ENCODE data around the gene PDE11A. TPM values are rescaled to one million over a fixed set of nuclear protein-coding genes. Genes with fewer than 3 reads are reported as not detected.

PDE11A gene
- polyA plus RNA-seq, 2 of the 4 experiments (the other 2 are of a cell fraction) = 3.6 to 5.6 TPM

GRCh38 chr2:177683661-177684069 is 388.9 kb downstream of the PDE11A start:
- Histone ChIP-seq H3K4me3 (no peak overlapping the region), H3K27ac (no peak overlapping the region), H3K9me3 (no peaks in the 10 kb centered on the region), H3K4me2 (no peak overlapping the region), H3K4me1 (no peaks in the 10 kb centered on the region)
- FAIRE-seq = no peak
- ChIA-PET CTCF (no interaction called here), POLR2A (no interaction called here)
- no peak for ATAC-seq
- DNase-seq (ENCODE audit: low read depth in 1 of 2, low spot score in 1 of 2) = no peak
- TF ChIP-seq MAFK (IDR thresholded peaks at IDR 0.05; ENCODE audit: partially characterized antibody) (peak; percentile 32), SMC3 (IDR thresholded peaks at IDR 0.05) (no peak)
- WGBS (ENCODE audit: missing lambda C conversion rate) = 51% methylated on average over 2 of the region's 2 CpGs

- 67% methylated on average over 9 of the region's 9 CpGs for WGBS (ENCODE audit: missing lambda C conversion rate)
- Histone ChIP-seq H3K27ac (no peak overlapping the region), H3K4me2 (no peak overlapping the region), H3K4me3 (no peak overlapping the region), H3K9me3 (no peaks in the 10 kb centered on the region), H3K4me1 (no peaks in the 10 kb centered on the region)
- CTCF ChIA-PET = no interaction called here
- DNase-seq (ENCODE audit: low read depth in 1 of 2, low spot score in 1 of 2) (no peak), ATAC-seq (no peak), FAIRE-seq (no peak)
- TF ChIP-seq ATOH8 (CRISPR knock-in tag; IDR thresholded peaks at IDR 0.05; ENCODE audit: low read depth) = no peak
- no peak for TF ChIP-seq CTCF (IDR thresholded peaks at IDR 0.05)
- no peak for TF ChIP-seq HOXB5 (CRISPR knock-in tag; IDR thresholded peaks at IDR 0.05)
- no peak for TF ChIP-seq TP53 (CRISPR knock-in tag; IDR thresholded peaks at IDR 0.05)
- TF ChIP-seq SREBF2 (IDR thresholded peaks at IDR 0.05) = no peak
- TF ChIP-seq, protein P1, sequence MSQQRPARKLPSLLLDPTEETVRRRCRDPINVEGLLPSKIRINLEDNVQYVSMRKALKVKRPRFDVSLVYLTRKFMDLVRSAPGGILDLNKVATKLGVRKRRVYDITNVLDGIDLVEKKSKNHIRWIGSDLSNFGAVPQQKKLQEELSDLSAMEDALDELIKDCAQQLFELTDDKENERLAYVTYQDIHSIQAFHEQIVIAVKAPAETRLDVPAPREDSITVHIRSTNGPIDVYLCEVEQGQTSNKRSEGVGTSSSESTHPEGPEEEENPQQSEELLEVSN (IDR thresholded peaks at IDR 0.05; ENCODE audit: borderline replicate concordance, low read depth) = no peak
- TF ChIP-seq ZFP36 (IDR thresholded peaks at IDR 0.05; ENCODE audit: borderline replicate concordance, partially characterized antibody) = no peak
- no peak for TF ChIP-seq ZNF302 (CRISPR knock-in tag; IDR thresholded peaks at IDR 0.05)
- TF ChIP-seq CBX8 (IDR thresholded peaks at IDR 0.05) = no peak
- no peak for TF ChIP-seq JUN (IDR thresholded peaks at IDR 0.05)
- no peak for TF ChIP-seq ZC3H11A (IDR thresholded peaks at IDR 0.05)
- TF ChIP-seq, protein P2, sequence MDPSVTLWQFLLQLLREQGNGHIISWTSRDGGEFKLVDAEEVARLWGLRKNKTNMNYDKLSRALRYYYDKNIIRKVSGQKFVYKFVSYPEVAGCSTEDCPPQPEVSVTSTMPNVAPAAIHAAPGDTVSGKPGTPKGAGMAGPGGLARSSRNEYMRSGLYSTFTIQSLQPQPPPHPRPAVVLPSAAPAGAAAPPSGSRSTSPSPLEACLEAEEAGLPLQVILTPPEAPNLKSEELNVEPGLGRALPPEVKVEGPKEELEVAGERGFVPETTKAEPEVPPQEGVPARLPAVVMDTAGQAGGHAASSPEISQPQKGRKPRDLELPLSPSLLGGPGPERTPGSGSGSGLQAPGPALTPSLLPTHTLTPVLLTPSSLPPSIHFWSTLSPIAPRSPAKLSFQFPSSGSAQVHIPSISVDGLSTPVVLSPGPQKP (IDR thresholded peaks at IDR 0.05; ENCODE audit: low read depth, low read length) = no peak
- TF ChIP-seq FOSL2 (IDR thresholded peaks at IDR 0.05) = no peak
- no peak for TF ChIP-seq FOSL2 (CRISPR knock-in tag; IDR thresholded peaks at IDR 0.05)
- no peak for TF ChIP-seq RCOR1 (IDR thresholded peaks at IDR 0.05; ENCODE audit: low read depth, low read length)
- TF ChIP-seq RNF2 (IDR thresholded peaks at IDR 0.05; ENCODE audit: borderline replicate concordance, low read depth) = no peak
- POLR2A ChIA-PET = no interaction called here
Measured at GRCh38 chr2:177682836-177683660, 389.5 kb downstream of the PDE11A start.

- no peaks in the 10 kb centered on the region for H3K9me3 ChIP-seq
- CTCF ChIA-PET = no interaction called here
- no peak for DNase-seq (ENCODE audit: low read depth in 1 of 2, low spot score in 1 of 2)
- 83% methylated on average over 2 of the region's 2 CpGs for WGBS (ENCODE audit: missing lambda C conversion rate)
- FAIRE-seq = no peak
- no peaks in the 10 kb centered on the region for H3K4me1 ChIP-seq
- TF ChIP-seq ZFP36 (IDR thresholded peaks at IDR 0.05; ENCODE audit: borderline replicate concordance, partially characterized antibody) = no peak
- TF ChIP-seq JUN (IDR thresholded peaks at IDR 0.05) = no peak
- no peak for TF ChIP-seq TFCP2L1 (CRISPR knock-in tag; IDR thresholded peaks at IDR 0.05)
- TF ChIP-seq MAX (IDR thresholded peaks at IDR 0.05) = no peak
- TF ChIP-seq MAFK (IDR thresholded peaks at IDR 0.05; ENCODE audit: partially characterized antibody) = no peak
- TF ChIP-seq HDAC2 (IDR thresholded peaks at IDR 0.05) = no peak
- TF ChIP-seq CHD4 (IDR thresholded peaks at IDR 0.05; ENCODE audit: borderline replicate concordance) = no peak
- POLR2A ChIA-PET = no interaction called here
- H3K4me3 ChIP-seq = no peak overlapping the region
- no peak overlapping the region for H3K27ac ChIP-seq
- H3K4me2 ChIP-seq = no peak overlapping the region
- no peak for ATAC-seq
Measured at GRCh38 chr2:177682006-177682405, 390.6 kb downstream of the PDE11A start.

All from A549 (cell line).